HG03575 (cell line): ENCODE measurements around the gene RAB36.

Experiments
- ATAC-seq: cut with Tn5 transposase; IDR thresholded peaks from one replicate; pipeline ENCODE4 v1.9.1; 2021; ENCODE audit not compliant: unreplicated experiment, insufficient number of reproducible peaks, low FRiP score; ENCODE audit errors: extremely low read depth

RAB36 gene

DNA sequence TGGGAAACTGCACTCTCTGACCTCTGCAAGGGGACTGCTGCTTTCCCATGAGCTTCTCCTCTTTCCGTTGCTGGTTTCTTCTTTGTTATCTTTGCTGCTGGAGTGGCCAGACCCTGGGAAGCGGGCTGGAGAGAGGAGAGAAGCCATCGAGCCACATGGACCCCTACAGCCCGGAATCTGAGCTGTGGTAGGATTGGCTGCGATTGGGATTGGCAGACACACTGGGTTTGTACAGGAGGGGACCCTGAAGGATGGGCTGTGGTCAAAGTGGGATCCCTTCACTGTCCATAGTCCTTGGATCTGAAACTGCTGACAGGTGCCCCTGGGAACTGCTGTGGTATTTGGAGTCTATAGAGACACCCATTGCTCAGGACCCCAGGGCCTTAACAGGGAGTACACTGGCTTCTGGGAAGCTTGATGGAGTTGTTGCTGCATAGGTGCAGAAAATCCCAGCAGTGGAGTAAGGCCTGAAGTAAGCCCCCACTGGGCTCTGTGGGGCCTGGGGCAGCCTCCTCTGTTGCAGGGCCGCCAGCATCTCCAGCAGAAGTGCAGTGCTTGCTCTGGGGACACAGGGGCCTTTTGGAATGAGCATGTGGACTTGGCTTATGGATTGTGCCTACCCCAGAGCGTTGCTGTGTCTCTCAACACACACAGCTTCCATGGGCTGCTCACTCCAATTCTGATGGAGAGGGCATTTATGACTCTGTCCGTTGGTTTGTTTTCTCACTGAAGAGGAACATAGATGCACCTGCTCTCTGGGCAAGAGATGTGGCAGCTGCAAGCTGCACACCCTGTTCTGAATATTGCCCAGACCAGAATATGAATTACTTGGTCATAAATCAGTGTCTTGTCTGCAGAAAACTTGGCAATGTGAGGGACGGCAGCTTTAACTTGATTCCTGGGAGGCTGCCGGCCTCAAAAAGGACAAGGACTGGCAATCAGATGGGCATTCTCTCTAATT is 67.1 kb downstream of the RAB36 start:
- no peak for ATAC-seq

DNA sequence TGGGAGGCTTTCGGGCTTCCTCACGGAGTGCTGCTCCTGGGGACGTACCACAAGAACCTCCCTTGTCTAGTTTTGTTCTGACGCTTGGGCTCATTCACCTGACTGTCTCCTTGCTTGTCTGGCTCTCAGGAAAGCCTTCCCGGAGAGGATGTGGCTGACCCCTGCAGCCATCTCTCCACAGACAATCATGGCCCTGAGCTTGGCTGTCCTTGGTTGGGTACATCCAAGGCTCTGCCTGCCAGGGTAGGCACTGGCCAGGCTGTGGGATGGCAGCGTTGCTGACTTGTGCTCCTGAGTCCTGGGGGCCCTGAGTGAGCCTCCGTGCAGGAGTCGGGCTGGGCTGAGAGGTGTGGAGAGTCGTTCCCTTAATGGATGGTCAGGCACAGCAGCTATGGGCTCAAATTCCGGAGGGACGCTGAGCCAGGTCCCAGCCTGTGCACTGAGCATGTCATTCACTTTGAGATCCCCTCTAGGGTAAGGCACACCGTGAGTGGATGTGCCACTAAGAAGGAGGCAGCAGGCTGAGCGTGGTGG is 67.8 kb downstream of the RAB36 start:
- no peak for ATAC-seq

GRCh38 chr22:23213581-23214334 is 68.5 kb downstream of the RAB36 start:
- no peak for ATAC-seq
